Stomach (tissue), 4 donors: ENCODE data around the gene PHF20.

ENCODE experiments used
- CTCF ChIP-seq, 7 experiments: fragments of 450-650 bp in 4 of 7; fragments of 200-600 bp in 3 of 7; sonication (generic) in 3 of 7; IDR thresholded peaks; one replicate each; pipeline ENCODE4 v1.5.1; 2016 to 2019; ENCODE audit warnings: antibody characterized with exemption in 7 of 7, control low read depth in 2 of 7, mild to moderate bottlenecking in 1 of 7
- POLR2A ChIP-seq, 4 donors: fragments of 450-650 bp; IDR thresholded peaks; one replicate each; pipeline ENCODE4 v1.6.1; 2016; ENCODE audit warnings: antibody characterized with exemption in 4 of 4, control low read depth in 2 of 4, mild to moderate bottlenecking in 1 of 4, moderate library complexity in 1 of 4

GRCh38 chr20:35954200-35954906, 182.5 kb downstream of the PHF20 start, which contains the start of gene SCAND1:
- TF ChIP-seq CTCF (IDR thresholded peaks at IDR 0.05): peak in 5 of 7 experiments; percentile 91 to 96 (median 95)
- TF ChIP-seq POLR2A (IDR thresholded peaks at IDR 0.05): peak in 2 of 4 donors; percentile 60 to 66
